Sigmoid colon (tissue), 3 donors: ENCODE results near the gene CPN2.

Experiments
- CTCF ChIP-seq, 4 experiments: fragments of 450-650 bp in 3 of 4; fragments of 200-600 bp in 1 of 4; IDR thresholded peaks; one replicate each; pipeline ENCODE4 v1.5.1; 2016 to 2019; ENCODE audit warnings: antibody characterized with exemption in 4 of 4, mild to moderate bottlenecking in 3 of 4, moderate library complexity in 2 of 4
- POLR2A ChIP-seq, 2 donors: fragments of 450-650 bp; IDR thresholded peaks; one replicate each; pipeline ENCODE4 v1.6.1; 2016; ENCODE audit warnings: antibody characterized with exemption in 2 of 2, mild to moderate bottlenecking in 2 of 2, moderate library complexity in 2 of 2

GRCh38 chr3:194396539-194396858 is 45.4 kb upstream of the CPN2 start:
- TF ChIP-seq POLR2A (IDR thresholded peaks at IDR 0.05) (no peak), CTCF (IDR thresholded peaks at IDR 0.05) (no peak)
